Measurements from ENCODE around the gene CENPW.

DNA sequence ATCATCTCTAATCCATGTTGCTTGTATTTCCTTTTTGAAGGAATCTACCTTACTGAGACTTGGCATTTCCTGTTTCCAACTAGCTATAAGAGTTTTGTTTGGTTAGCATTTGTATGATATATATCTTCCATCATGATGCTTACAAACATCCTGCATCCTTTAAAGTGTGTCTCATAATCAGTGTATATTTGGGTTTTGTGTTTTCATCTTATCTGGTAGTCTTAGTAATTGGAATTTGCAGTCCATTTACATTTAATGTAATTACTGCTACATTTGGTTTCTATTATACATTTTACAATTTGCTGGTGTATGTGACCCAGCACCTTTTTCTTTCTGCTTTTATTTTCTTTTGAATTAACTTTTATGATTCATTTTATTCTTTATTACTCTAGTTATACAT is 12.6 kb downstream of the CENPW start:
- TF ChIP-seq, protein P1, sequence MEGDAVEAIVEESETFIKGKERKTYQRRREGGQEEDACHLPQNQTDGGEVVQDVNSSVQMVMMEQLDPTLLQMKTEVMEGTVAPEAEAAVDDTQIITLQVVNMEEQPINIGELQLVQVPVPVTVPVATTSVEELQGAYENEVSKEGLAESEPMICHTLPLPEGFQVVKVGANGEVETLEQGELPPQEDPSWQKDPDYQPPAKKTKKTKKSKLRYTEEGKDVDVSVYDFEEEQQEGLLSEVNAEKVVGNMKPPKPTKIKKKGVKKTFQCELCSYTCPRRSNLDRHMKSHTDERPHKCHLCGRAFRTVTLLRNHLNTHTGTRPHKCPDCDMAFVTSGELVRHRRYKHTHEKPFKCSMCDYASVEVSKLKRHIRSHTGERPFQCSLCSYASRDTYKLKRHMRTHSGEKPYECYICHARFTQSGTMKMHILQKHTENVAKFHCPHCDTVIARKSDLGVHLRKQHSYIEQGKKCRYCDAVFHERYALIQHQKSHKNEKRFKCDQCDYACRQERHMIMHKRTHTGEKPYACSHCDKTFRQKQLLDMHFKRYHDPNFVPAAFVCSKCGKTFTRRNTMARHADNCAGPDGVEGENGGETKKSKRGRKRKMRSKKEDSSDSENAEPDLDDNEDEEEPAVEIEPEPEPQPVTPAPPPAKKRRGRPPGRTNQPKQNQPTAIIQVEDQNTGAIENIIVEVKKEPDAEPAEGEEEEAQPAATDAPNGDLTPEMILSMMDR (conservative IDR thresholded peaks at IDR 0.05), result no peak
- TF ChIP-seq EZH2 (IDR thresholded peaks at IDR 0.05; ENCODE audit: low read depth), result no peak

Data from PC-9 (cell line).